SK-N-SH treated with all-trans-retinoic acid at 6 μM for 48 hours (cell line): ENCODE results near the gene RPS6KC1.

Experiments
- ATAC-seq: fragments of 200-7000 bp; cut with Tn5 transposase; 3 replicates; pipeline ENCODE4 v1.9.1; 2020; ENCODE audit warnings: mild to moderate bottlenecking, moderate library complexity
- BACH2 ChIP-seq: fragments of 250-450 bp; sonication (Bioruptor Pico); IDR thresholded peaks from 2 replicates; pipeline ENCODE4 v1.9.0; 2021; ENCODE audit warnings: mild to moderate bottlenecking, borderline replicate concordance
- CSDC2 ChIP-seq: fragments of 250-450 bp; sonication (Bioruptor Pico); IDR thresholded peaks from 2 replicates; pipeline ENCODE4 v1.5.0; 2020; ENCODE audit warnings: mild to moderate bottlenecking, moderate library complexity
- ESRRG ChIP-seq: fragments of 250-450 bp; sonication (Bioruptor Pico); IDR thresholded peaks from 2 replicates; pipeline ENCODE4 v1.6.1; 2021; ENCODE audit warnings: mild to moderate bottlenecking
- GLIS3 ChIP-seq: fragments of 250-450 bp; sonication (Bioruptor Pico); IDR thresholded peaks from 2 replicates; pipeline ENCODE4 v1.5.0; 2020; ENCODE audit warnings: mild to moderate bottlenecking, moderate library complexity
- ISL1 ChIP-seq: fragments of 250-450 bp; sonication (Bioruptor Pico); IDR thresholded peaks from 2 replicates; pipeline ENCODE4 v2.1.2; 2022; ENCODE audit warnings: mild to moderate bottlenecking, moderate library complexity
- OSR1 ChIP-seq: fragments of 250-450 bp; sonication (Bioruptor Pico); IDR thresholded peaks from 2 replicates; pipeline ENCODE4 v1.8.0; 2022; ENCODE audit warnings: moderate library complexity, mild to moderate bottlenecking, inconsistent platforms
- PPARA ChIP-seq: fragments of 250-450 bp; sonication (Bioruptor Pico); IDR thresholded peaks from 2 replicates; pipeline ENCODE4 v1.5.0; 2020; ENCODE audit warnings: mild to moderate bottlenecking, borderline replicate concordance
- RARB ChIP-seq: fragments of 250-450 bp; sonication (Bioruptor Pico); IDR thresholded peaks from 2 replicates; pipeline ENCODE4 v1.8.0; 2021; ENCODE audit warnings: mild to moderate bottlenecking, moderate library complexity
- TCF4 ChIP-seq: fragments of 250-450 bp; sonication (Bioruptor Pico); IDR thresholded peaks from 2 replicates; pipeline ENCODE4 v1.8.0; 2021; ENCODE audit warnings: mild to moderate bottlenecking, moderate library complexity, borderline replicate concordance
- TOX ChIP-seq: fragments of 250-450 bp; sonication (Bioruptor Pico); IDR thresholded peaks from 2 replicates; pipeline ENCODE4 v1.8.0; 2021; ENCODE audit warnings: mild to moderate bottlenecking, moderate library complexity, borderline replicate concordance
- ZC3H10 ChIP-seq: fragments of 250-450 bp; sonication (Bioruptor Pico); IDR thresholded peaks from 2 replicates; pipeline ENCODE4 v1.5.1; 2021; ENCODE audit warnings: mild to moderate bottlenecking, moderate library complexity
- ZFP3 ChIP-seq: fragments of 250-450 bp; sonication (Bioruptor Pico); IDR thresholded peaks from 2 replicates; pipeline ENCODE4 v1.5.0; 2020; ENCODE audit warnings: mild to moderate bottlenecking, moderate library complexity
- ZFP30 ChIP-seq: fragments of 450-650 bp; formaldehyde crosslinking; IDR thresholded peaks from 2 replicates; pipeline ENCODE4 v1.5.0; 2022; ENCODE audit warnings: mild to moderate bottlenecking, moderate library complexity
- ZNF565 ChIP-seq: fragments of 450-650 bp; formaldehyde crosslinking; conservative IDR thresholded peaks from 2 replicates; pipeline ENCODE4 v1.5.0; 2020; ENCODE audit warnings: low read depth, mild to moderate bottlenecking, moderate library complexity
- ZNF70 ChIP-seq: fragments of 450-650 bp; formaldehyde crosslinking; IDR thresholded peaks from 2 replicates; pipeline ENCODE4 v1.5.0; 2020; ENCODE audit warnings: mild to moderate bottlenecking, moderate library complexity
- ZNF8 ChIP-seq: fragments of 450-650 bp; formaldehyde crosslinking; IDR thresholded peaks from 2 replicates; pipeline ENCODE4 v1.5.0; 2020; ENCODE audit warnings: mild to moderate bottlenecking, moderate library complexity
- TF ChIP-seq, protein P1 (sequence below): fragments of 250-450 bp; sonication (Bioruptor Pico); IDR thresholded peaks from 2 replicates; pipeline ENCODE4 v1.8.0; 2021; ENCODE audit warnings: low read depth, mild to moderate bottlenecking, moderate library complexity, borderline replicate concordance
- TF ChIP-seq, protein P2 (sequence below): fragments of 250-450 bp; sonication (Bioruptor Pico); IDR thresholded peaks from 2 replicates; pipeline ENCODE4 v1.8.0; 2020; ENCODE audit warnings: mild to moderate bottlenecking, moderate library complexity, borderline replicate concordance
- TF ChIP-seq, protein P3 (sequence below): fragments of 250-450 bp; sonication (Bioruptor Pico); IDR thresholded peaks from 2 replicates; pipeline ENCODE4 v1.5.1; 2021; ENCODE audit warnings: mild to moderate bottlenecking, moderate library complexity
- TF ChIP-seq, protein P4 (sequence below): fragments of 250-450 bp; sonication (Bioruptor Pico); IDR thresholded peaks from 2 replicates; pipeline ENCODE4 v1.5.1; 2020; ENCODE audit warnings: low read depth, mild to moderate bottlenecking, moderate library complexity
- TF ChIP-seq, protein P5 (sequence below): fragments of 250-450 bp; sonication (Bioruptor Pico); IDR thresholded peaks from 2 replicates; pipeline ENCODE4 v1.5.0; 2020; ENCODE audit warnings: mild to moderate bottlenecking, moderate library complexity

RPS6KC1 gene

DNA sequence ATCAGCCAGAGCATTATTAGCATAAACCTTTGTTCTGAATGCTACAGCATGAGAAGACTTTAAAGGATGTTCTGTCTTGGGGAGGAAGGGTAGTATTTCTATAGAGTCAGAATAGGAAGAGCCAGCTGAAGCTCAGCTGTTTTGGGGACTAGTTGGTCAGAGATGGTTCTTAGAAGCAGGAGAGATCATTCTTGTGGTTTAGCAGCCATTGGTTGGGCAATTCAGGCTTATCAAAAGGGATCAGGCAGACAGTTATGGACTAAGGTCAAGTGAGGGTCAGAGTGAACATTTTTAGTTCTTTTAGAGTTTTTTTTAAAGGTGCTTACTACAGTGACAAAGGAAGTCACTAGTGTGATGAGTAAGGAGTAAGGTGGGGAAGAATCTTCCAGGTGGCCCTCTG lies 245.5 kb downstream of the RPS6KC1 start:
- TF ChIP-seq BACH2 (CRISPR knock-in tag) = no peak
- TF ChIP-seq ZC3H10 (CRISPR knock-in tag) = no peak
- TF ChIP-seq TCF4 (CRISPR knock-in tag) = no peak
- no peak for TF ChIP-seq ESRRG (CRISPR knock-in tag)
- TF ChIP-seq, protein P1, sequence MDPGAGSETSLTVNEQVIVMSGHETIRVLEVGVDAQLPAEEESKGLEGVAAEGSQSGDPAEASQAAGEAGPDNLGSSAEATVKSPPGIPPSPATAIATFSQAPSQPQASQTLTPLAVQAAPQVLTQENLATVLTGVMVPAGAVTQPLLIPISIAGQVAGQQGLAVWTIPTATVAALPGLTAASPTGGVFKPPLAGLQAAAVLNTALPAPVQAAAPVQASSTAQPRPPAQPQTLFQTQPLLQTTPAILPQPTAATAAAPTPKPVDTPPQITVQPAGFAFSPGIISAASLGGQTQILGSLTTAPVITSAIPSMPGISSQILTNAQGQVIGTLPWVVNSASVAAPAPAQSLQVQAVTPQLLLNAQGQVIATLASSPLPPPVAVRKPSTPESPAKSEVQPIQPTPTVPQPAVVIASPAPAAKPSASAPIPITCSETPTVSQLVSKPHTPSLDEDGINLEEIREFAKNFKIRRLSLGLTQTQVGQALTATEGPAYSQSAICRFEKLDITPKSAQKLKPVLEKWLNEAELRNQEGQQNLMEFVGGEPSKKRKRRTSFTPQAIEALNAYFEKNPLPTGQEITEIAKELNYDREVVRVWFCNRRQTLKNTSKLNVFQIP (CRISPR knock-in tag) = no peak
- TF ChIP-seq GLIS3 (CRISPR knock-in tag) = no peak
- no peak for TF ChIP-seq ZNF8 (CRISPR knock-in tag)
- TF ChIP-seq ZNF70 (CRISPR knock-in tag) = no peak
- TF ChIP-seq, protein P2, sequence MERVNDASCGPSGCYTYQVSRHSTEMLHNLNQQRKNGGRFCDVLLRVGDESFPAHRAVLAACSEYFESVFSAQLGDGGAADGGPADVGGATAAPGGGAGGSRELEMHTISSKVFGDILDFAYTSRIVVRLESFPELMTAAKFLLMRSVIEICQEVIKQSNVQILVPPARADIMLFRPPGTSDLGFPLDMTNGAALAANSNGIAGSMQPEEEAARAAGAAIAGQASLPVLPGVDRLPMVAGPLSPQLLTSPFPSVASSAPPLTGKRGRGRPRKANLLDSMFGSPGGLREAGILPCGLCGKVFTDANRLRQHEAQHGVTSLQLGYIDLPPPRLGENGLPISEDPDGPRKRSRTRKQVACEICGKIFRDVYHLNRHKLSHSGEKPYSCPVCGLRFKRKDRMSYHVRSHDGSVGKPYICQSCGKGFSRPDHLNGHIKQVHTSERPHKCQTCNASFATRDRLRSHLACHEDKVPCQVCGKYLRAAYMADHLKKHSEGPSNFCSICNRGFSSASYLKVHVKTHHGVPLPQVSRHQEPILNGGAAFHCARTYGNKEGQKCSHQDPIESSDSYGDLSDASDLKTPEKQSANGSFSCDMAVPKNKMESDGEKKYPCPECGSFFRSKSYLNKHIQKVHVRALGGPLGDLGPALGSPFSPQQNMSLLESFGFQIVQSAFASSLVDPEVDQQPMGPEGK (CRISPR knock-in tag) = no peak
- no peak for TF ChIP-seq RARB (CRISPR knock-in tag)
- TF ChIP-seq ZFP3 (CRISPR knock-in tag) = no peak
- TF ChIP-seq ISL1 = no peak
- TF ChIP-seq, protein P3, sequence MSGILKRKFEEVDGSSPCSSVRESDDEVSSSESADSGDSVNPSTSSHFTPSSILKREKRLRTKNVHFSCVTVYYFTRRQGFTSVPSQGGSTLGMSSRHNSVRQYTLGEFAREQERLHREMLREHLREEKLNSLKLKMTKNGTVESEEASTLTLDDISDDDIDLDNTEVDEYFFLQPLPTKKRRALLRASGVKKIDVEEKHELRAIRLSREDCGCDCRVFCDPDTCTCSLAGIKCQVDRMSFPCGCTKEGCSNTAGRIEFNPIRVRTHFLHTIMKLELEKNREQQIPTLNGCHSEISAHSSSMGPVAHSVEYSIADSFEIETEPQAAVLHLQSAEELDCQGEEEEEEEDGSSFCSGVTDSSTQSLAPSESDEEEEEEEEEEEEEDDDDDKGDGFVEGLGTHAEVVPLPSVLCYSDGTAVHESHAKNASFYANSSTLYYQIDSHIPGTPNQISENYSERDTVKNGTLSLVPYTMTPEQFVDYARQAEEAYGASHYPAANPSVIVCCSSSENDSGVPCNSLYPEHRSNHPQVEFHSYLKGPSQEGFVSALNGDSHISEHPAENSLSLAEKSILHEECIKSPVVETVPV (CRISPR knock-in tag) = no peak
- TF ChIP-seq ZNF565 (CRISPR knock-in tag) = no peak
- no peak for TF ChIP-seq OSR1
- TF ChIP-seq, protein P4, sequence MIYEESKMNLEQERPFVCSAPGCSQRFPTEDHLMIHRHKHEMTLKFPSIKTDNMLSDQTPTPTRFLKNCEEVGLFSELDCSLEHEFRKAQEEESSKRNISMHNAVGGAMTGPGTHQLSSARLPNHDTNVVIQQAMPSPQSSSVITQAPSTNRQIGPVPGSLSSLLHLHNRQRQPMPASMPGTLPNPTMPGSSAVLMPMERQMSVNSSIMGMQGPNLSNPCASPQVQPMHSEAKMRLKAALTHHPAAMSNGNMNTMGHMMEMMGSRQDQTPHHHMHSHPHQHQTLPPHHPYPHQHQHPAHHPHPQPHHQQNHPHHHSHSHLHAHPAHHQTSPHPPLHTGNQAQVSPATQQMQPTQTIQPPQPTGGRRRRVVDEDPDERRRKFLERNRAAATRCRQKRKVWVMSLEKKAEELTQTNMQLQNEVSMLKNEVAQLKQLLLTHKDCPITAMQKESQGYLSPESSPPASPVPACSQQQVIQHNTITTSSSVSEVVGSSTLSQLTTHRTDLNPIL (CRISPR knock-in tag) = no peak
- no peak for TF ChIP-seq CSDC2
- TF ChIP-seq, all 23 proteins: peak for 0

DNA sequence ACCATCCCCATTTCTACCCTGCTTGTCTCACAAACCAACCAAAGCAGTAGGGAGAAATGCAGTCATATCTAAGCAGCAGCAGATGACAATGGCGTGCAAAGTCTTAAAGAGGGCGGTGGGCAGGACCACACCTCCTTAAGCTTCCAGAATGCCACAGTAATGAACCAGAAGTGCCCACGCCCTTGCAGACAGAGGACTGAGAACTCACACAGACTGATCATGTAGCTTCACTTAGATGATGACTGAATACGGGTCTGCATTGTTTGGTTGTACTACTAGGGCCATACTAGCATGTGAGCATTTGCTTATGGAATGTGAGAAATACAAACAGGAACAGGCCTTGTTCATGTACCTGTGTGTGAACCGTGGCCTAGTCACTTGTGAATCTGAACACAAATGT lies 246.0 kb downstream of the RPS6KC1 start:
- ATAC-seq = no peak
- TF ChIP-seq TCF4 (CRISPR knock-in tag) (no peak), BACH2 (CRISPR knock-in tag) (no peak), OSR1 (no peak), GLIS3 (CRISPR knock-in tag) (no peak), ZC3H10 (CRISPR knock-in tag) (no peak), TOX (CRISPR knock-in tag) (no peak), RARB (CRISPR knock-in tag) (no peak), ZFP30 (no peak), PPARA (no peak), ESRRG (CRISPR knock-in tag) (no peak), ZNF565 (CRISPR knock-in tag) (no peak), ISL1 (no peak), ZFP3 (CRISPR knock-in tag) (no peak)
- TF ChIP-seq, protein P1 (CRISPR knock-in tag) = no peak
- TF ChIP-seq, protein P2 (CRISPR knock-in tag) = no peak
- TF ChIP-seq, protein P3 (CRISPR knock-in tag) = no peak
- TF ChIP-seq, protein P5, sequence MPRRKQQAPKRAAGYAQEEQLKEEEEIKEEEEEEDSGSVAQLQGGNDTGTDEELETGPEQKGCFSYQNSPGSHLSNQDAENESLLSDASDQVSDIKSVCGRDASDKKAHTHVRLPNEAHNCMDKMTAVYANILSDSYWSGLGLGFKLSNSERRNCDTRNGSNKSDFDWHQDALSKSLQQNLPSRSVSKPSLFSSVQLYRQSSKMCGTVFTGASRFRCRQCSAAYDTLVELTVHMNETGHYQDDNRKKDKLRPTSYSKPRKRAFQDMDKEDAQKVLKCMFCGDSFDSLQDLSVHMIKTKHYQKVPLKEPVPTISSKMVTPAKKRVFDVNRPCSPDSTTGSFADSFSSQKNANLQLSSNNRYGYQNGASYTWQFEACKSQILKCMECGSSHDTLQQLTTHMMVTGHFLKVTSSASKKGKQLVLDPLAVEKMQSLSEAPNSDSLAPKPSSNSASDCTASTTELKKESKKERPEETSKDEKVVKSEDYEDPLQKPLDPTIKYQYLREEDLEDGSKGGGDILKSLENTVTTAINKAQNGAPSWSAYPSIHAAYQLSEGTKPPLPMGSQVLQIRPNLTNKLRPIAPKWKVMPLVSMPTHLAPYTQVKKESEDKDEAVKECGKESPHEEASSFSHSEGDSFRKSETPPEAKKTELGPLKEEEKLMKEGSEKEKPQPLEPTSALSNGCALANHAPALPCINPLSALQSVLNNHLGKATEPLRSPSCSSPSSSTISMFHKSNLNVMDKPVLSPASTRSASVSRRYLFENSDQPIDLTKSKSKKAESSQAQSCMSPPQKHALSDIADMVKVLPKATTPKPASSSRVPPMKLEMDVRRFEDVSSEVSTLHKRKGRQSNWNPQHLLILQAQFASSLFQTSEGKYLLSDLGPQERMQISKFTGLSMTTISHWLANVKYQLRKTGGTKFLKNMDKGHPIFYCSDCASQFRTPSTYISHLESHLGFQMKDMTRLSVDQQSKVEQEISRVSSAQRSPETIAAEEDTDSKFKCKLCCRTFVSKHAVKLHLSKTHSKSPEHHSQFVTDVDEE (CRISPR knock-in tag) = no peak

More for the DNA sequence above, 245.5 kb downstream of the RPS6KC1 start:
- no peak for ATAC-seq
